HG03575 (cell line): ENCODE data around the gene GSC.
"Not testable (repeated sequence)": the region's sequence is repeated elsewhere in the genome, so short reads cannot be mapped to it uniquely, and the experiment has no call there.

Experiments
- ATAC-seq: cut with Tn5 transposase; IDR thresholded peaks from one replicate; pipeline ENCODE4 v1.9.1; 2021; ENCODE audit not compliant: unreplicated experiment, insufficient number of reproducible peaks, low FRiP score; ENCODE audit errors: extremely low read depth

GSC gene

DNA sequence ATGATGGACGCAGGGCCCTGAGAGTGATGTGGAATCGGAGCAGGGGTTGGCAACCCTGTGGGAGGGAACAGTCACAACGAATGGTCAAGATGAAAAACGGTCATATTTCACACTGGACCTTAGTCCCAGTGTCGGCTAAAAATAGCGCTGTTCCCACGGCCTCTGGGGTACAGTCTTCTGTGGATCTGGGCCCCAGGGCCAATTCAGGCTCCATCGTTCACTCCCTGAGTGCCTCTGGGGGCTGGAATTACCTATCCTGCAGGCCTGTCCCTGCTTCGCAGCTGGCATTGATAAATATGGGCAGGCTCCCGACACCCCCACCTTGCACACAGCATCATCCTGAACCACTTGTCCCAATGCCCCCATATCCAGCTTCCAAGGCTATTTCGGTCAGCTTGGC, 18.6 kb downstream of the GSC start:
- ATAC-seq: no peak

- ATAC-seq: no peak
Observed at GRCh38 chr14:94750371-94750770, 19.5 kb downstream of the GSC start.

GRCh38 chr14:94748667-94749347, 21.1 kb downstream of the GSC start:
- ATAC-seq: no peak

DNA sequence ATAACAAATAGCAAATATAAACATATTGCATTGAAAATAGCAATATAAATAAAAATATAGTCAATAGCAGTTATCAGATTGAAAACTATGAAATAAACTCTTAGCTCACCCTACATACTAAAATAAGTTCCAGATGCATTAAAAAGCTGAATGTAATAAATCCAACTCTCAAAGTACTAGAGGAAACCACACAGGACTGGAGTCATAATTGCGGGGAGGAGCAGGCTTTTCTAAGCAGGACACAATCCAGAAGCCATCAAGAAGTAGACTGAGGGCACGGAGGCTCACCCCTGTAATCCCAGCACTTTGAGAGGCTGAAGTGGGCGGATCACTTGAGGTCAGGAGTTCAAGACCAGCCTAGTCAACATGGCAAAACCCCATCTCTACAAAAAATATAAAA, 22.2 kb downstream of the GSC start:
- no peak for ATAC-seq

- not testable (repeated sequence) for ATAC-seq
Observed at GRCh38 chr14:94747153-94747552, 22.8 kb downstream of the GSC start.

- no peak for ATAC-seq
Observed at GRCh38 chr14:94746131-94746530, 23.8 kb downstream of the GSC start.

- no peak for ATAC-seq
Observed at GRCh38 chr14:94738751-94739150, 31.2 kb downstream of the GSC start.

GRCh38 chr14:94738097-94738496, 31.8 kb downstream of the GSC start:
- no peak for ATAC-seq

- no peak for ATAC-seq
Observed at GRCh38 chr14:94728950-94729349, 41.0 kb downstream of the GSC start.

DNA sequence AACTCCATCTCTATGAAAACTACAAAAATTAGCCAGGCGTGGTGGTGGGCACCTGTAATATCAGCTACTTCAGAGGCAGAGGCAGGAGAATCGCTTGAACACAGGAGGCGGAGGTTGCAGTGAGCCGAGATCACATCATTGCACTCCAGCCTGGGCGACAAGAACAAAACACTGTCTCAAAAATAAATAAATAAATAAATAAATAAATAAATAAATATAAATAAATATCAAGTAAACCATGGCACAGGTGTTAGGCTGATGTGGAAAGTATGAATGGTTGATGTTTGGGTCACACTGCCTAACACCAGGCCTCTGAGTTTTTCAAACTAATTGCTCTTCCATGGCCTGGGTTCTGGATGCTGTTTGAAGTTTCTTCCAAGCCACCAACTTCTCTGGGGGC, 41.5 kb downstream of the GSC start:
- ATAC-seq: not testable (repeated sequence)

GRCh38 chr14:94726649-94727048, 43.3 kb downstream of the GSC start:
- ATAC-seq: not testable (repeated sequence)

- no peak for ATAC-seq
Observed at GRCh38 chr14:94724993-94725392, 44.9 kb downstream of the GSC start.

- no peak for ATAC-seq
Observed at GRCh38 chr14:94722397-94722796, 47.5 kb downstream of the GSC start.
